ACHN (cell line): ENCODE results near the gene CDO1.
A peak's percentile ranks its signal among the peaks of the same experiment; 100 is the strongest.

Experiments used
- DNase-seq: peaks from one replicate; pipeline ENCODE4 v3.0.0-alpha.2; 2015
- in situ Hi-C: cut with HindIII; loops from 2 replicates; pipeline ENCODE4 v1.10.0; 2017; ENCODE audit warnings: low sequenced_read_pairs, low pct_ligation_motif_present, low pct_unique_long_range_greater_than_20kb

Gene CDO1

GRCh38 chr5:115816226-115817081, at the start of gene CDO1:
TSS of gene CDO1 (minus strand) at chr5:115816659. CDS start at chr5:115816397, 262 bp downstream.
- in situ Hi-C loops: no loop called here
- no peak for DNase-seq

GRCh38 chr5:115859378-115859777, 42.9 kb upstream of the CDO1 start:
- in situ Hi-C loops: no loop called here
- DNase-seq: no peak

GRCh38 chr5:115858396-115858795, 41.9 kb upstream of the CDO1 start:
- in situ Hi-C loops: no loop called here
- DNase-seq: no peak

GRCh38 chr5:115857626-115858349, 41.3 kb upstream of the CDO1 start:
- no peak for DNase-seq
- in situ Hi-C loops: no loop called here

- in situ Hi-C loops: no loop called here
- DNase-seq: no peak
Observed at GRCh38 chr5:115857057-115857479, 40.6 kb upstream of the CDO1 start.

GRCh38 chr5:115855959-115856358, 39.5 kb upstream of the CDO1 start:
- no peak for DNase-seq
- in situ Hi-C loops: no loop called here

- in situ Hi-C loops: no loop called here
Observed at GRCh38 chr5:115854139-115854538, 37.7 kb upstream of the CDO1 start.

GRCh38 chr5:115850744-115851416, 34.4 kb upstream of the CDO1 start:
- in situ Hi-C loops: no loop called here
- peak; percentile 31 for DNase-seq

More at GRCh38 chr5:115854139-115854538, 37.7 kb upstream of the CDO1 start:
- no peak for DNase-seq

GRCh38 chr5:115849258-115849798, 32.9 kb upstream of the CDO1 start:
- in situ Hi-C loops: no loop called here
- DNase-seq: no peak

GRCh38 chr5:115847290-115847689, 30.8 kb upstream of the CDO1 start:
- in situ Hi-C loops: no loop called here

GRCh38 chr5:115844321-115844817, 27.9 kb upstream of the CDO1 start:
- no peak for DNase-seq
- in situ Hi-C loops: no loop called here

More at GRCh38 chr5:115847290-115847689, 30.8 kb upstream of the CDO1 start:
- DNase-seq: no peak

GRCh38 chr5:115843444-115844130, 27.1 kb upstream of the CDO1 start:
- DNase-seq: no peak
- in situ Hi-C loops: no loop called here

- in situ Hi-C loops: no loop called here
Observed at GRCh38 chr5:115842952-115843351, 26.5 kb upstream of the CDO1 start.

GRCh38 chr5:115842089-115842935, 25.9 kb upstream of the CDO1 start:
- in situ Hi-C loops: no loop called here
- peak; percentile 69 for DNase-seq

More at GRCh38 chr5:115842952-115843351, 26.5 kb upstream of the CDO1 start:
- no peak for DNase-seq

- in situ Hi-C loops: no loop called here
- DNase-seq: peak; percentile 90
Observed at GRCh38 chr5:115841382-115842088, 25.1 kb upstream of the CDO1 start, which contains the start of the genes AP3S1 and ATG12. TSS of gene AP3S1 (plus strand) at chr5:115841935. CDS start at chr5:115842038, 103 bp downstream. TSS of gene ATG12 (minus strand) at chr5:115841565. CDS start at chr5:115841552, 13 bp downstream.

- DNase-seq: no peak
- in situ Hi-C loops: no loop called here
Observed at GRCh38 chr5:115840873-115841272, 24.4 kb upstream of the CDO1 start.
